Measurements from ENCODE around the gene COG4.

The COG4 gene

DNA sequence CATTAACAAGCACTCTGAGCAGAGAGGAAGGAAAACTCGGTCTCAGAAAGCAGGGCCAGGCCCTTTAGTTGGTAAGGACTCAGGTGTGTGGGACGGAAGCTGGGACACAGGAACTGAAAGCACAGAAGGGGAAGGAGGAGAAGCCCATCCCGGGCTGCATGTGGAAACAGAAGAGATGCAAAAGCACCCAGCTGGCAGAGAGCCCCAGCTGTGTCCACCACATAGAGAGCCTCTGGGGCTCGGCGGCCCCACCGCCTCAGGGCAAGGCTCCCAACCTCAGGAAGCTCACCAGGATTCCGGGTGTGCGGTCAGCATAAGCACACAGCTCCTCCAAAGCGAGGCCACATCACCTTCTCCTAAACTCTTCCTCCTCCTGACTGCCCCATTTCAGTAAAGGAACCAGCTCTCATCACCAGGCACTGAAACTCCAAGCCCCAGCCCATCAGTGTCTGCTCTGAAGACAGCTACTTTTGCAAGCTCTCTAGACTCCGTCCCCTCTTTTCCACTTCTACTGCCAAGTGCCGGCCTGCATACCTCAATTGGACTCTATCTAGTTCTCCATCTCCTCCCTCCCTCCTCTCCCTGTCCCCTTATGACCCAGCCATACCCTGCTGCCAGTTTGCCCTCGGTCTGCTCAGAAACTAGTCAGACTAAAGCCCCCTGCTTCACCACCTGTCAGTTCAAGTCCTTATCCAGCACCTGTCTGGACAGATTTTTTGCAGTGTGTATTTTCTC lies 90.5 kb downstream of the COG4 start:
- DNase-seq, result no peak

DNA sequence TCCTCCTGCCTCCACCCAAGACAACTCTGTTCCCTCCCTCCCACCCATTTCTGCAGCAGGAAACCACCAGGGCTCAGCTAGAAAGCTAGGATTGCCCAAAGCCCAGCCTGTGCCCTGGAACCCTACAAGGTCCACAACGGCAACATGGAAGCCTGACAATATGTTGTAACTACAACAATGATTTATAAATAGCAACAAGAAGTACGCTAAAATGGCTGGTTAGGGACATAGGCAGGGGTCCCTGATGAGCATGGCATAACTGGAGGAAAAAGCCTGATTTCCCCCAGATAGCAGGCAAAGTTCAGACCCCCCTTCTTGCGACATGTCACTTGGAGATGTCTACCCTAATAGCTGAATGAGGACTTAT lies 91.0 kb downstream of the COG4 start:
- DNase-seq, result no peak

DNA sequence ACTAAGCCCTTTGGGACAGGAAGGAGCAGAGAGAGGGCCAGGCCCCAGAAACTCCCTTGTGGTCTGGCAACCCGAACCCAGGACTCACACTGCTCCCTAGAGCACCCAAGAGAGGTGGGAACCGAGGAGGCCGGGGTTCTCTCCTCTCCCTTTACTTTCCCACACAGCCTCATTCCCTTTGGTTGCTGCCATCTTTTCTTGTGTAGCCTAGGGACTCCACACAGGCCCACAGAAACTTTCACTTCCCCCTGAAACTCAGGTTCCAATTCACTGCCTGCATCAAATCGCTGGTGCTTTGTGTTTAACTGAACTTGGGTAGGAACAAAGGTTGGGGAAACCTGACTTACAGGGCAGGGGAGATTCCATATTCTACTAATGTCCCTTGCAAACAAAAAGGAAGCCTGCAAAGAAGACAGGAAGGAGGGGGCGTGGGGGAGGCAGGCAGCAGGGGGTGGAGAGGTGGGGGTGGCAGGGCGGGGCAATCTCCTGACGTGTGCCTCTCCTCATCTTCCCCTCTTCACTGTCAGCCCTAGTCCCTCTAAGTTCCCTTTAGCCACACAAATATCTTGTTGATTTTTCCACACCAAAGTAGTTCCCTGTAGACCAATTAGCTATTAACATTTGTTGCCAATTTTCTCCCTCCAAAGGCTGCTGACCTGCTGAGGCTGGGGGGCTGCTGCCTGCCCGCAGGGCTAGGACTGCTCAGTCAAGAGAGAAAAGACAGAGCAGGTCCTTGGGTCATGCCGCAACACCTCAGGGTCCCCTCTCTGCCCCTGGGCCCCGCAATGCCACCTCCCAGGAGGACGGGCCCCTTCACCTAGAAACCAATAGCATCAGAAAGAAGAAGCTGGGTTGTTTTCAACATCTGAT lies 92.5 kb downstream of the COG4 start:
- no peak for DNase-seq

All from fibroblast of skin of scalp (primary cell).